Fibroblast of skin of abdomen (primary cell): ENCODE results near the gene SIX3.

Source experiments
- DNase-seq: peaks from one replicate; pipeline ENCODE4 v3.0.0-alpha.2; 2013

Gene SIX3

DNA sequence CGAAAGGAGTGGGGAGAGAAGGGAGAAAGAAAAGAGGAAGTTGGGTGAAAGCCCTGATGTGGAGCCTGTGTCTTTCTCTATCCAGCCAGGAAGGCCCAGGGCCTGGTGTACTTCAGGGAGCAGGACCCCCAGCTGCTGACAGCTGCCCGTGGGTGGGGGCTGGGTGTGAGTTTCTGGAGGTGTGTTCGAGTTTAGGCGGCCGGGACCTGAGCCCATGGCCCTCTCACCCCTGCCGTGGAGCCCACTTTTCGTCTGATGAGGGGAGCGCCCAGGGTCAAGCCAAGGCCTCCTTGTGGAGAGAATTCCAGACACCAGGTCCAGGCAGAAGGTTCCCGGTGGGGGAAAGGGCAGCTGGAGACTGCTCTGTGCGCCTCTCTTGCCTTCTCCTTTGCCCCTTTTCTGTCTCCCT, 2.2 kb downstream of the SIX3 start:
- DNase-seq, result no peak

DNA sequence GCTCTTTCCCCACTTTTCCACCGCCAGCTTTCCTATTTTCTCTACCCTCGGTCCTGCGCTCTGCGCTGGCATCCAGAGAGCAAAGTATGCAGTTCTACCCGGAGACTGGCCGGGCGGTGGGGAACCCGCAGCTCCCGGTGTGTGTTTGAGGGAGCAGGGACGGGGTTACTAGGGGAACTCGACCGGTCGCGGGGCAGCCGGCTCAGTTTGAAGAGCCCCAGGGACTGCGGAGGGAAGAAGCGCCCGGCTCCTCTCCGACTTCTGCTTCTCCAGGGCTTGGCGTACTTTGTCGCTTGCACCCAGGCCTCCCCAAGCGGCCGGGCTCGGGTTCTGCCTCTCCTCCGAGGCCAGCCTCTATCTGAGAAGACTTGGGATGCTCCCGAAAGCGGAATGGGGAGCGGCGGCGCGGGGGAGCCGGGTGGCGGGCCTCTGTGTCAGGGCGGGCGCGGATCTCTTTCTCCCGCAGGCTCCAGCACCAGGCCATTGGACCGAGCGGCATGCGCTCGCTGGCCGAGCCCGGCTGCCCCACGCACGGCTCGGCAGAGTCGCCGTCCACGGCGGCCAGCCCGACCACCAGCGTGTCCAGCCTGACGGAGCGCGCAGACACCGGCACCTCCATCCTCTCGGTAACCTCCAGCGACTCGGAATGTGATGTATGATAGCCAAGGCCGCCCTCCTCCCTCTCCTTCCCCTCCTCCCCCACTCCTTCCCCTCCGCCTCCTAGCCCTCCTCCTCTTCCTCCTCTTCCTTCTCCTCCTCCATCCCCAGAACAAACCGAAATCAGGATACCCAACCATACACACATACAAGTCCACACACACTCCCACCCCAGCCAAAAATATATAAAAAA, 2.8 kb downstream of the SIX3 start:
- no peak for DNase-seq

DNA sequence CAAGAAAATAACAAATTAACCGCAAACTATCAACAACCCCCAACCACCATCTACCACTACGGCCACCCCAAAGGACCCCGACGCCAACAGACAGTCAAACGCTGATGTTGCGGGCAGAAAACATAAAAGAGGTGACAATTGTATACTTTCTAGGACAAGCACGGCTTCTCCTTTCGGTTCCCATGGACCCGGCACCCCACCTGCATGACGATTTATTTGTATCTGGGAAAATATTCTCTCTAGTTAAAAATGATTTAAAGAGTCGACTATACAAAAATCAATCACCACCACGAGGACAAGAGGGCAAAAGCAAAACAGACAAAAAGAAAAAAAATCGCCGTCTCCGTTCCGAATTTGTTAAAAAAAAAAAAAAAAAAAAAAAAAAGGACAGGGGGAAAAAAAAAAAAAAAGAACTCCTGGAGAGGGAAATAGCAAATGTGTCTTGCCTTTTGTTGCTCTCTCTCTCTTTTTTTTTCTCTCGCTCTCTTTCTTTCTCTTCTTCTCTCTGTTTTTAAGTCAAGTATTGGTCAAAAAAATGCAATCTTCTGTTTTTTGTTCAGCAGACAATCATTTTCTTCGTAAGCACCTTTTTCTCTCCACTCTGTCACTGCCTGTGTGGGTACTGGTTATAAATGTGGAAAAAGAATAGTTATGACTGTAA, 3.6 kb downstream of the SIX3 start:
- DNase-seq, result no peak

DNA sequence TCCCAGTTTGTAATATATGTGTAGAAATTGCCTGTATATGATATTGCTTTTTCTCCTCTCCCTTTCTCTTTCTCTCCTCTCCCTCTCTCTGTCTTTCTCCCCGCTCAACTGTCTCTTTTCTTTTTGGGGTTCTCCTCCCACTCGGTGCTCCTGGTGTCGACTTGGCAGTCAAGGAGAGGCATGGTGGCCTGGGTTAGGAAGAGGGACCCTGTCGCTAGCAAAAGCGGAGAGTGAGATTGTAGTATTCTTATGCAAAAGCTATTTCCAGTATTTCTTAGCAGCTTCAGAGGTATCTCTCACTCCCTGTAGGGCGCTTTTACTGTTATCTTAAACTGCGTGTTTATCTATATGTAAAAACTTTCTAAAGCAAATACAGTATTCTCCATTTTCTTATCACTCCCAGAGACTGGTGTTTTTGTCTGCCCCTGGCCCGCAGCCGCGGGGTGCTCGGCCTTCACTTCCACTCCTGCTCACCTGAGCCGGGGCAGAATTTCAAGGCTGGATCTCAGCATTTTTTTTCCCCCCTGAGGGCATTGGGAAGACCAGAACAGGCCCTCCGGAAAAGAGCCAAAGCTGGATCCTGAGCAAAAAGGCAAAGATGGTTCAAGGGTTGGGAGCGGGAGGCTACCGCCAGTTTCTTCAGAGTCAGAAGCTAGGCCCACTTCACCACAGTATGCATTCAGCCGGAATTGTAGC, 4.3 kb downstream of the SIX3 start:
- no peak for DNase-seq

DNA sequence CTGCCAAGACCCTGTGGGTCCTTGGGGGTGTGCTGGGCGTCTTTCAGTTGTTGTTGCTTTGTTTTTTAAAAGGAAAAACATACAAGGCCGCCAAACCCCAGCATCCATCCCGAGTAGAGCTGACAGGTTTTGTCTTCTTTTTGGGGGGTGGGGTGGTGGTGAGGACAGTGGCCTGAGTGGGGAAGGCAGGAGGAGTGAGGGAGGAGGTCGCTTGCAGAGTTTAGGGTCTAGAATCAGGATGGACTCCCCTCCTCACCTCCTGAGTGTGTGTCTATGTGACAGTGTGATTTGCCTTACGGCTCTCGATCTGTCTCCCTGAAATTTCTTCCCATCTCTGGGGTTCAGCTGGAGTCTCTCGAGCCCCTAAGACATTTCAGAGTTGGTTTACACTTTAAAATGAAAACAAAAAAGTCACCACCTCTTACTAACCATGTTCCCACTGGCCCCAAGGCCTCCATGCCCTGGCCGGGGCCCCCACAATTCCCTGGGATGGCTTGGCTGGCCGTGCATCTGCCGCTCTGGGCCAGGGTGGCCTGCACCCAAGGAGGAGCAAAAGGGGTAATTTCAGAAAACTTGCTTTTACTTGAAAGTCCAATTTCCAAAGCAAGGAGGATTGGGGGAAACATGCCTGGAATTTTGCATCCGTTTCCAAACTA, 5.0 kb downstream of the SIX3 start:
- no peak for DNase-seq

DNA sequence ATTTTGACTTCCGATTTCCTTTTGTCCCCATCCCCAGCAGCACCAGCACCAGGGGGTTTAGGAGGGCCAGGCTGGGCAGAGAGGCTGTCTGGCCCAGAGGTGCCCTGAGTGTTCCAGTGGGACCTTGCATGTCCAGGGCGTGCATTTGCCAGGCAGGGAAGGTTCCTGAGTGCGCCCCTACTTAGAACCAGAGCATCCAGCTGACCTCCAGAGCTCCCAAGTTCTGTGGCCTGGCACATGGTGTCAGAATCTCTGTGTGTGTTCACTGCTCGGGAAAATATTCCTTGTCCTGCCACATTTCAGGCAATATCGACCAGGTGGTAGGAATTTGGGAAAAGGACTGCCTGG, 5.5 kb downstream of the SIX3 start:
- DNase-seq, result no peak

DNA sequence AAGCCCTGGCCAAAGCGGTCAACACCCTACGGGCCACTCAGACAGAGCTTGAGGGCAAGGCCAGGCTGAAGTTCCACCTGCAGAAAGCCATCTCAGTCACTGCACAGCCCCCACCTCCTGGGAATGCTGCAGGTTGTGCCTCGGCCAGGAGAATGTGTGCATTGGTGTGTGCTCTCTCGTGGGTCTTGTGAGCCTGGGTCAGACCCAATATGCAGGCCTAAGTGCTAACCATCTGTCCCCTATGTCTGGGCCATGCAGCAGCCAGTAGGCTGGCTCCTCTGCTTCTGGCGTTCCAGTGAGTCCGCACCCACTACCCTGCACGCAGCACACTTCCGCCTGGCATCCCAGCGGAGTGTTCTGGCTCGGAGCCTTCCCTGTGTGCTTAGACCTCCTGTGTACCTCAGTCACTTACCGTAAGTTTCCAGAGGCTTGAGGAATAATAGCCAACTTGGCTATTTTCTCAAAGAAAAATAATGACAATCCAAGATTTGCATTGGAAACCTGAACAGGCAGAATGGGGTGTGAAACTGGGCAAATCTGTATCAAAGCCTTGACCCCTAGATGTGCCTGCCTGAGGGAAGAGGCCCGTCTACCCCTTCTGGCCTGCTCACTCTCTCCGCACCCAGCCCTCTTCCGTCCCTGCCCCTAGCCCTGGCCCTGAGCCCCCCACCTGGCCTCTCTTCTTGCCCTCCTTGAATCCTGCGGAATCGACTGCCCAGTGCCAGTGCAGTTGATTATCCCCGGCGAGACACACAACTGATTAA, 7.2 kb downstream of the SIX3 start:
- DNase-seq, result no peak

DNA sequence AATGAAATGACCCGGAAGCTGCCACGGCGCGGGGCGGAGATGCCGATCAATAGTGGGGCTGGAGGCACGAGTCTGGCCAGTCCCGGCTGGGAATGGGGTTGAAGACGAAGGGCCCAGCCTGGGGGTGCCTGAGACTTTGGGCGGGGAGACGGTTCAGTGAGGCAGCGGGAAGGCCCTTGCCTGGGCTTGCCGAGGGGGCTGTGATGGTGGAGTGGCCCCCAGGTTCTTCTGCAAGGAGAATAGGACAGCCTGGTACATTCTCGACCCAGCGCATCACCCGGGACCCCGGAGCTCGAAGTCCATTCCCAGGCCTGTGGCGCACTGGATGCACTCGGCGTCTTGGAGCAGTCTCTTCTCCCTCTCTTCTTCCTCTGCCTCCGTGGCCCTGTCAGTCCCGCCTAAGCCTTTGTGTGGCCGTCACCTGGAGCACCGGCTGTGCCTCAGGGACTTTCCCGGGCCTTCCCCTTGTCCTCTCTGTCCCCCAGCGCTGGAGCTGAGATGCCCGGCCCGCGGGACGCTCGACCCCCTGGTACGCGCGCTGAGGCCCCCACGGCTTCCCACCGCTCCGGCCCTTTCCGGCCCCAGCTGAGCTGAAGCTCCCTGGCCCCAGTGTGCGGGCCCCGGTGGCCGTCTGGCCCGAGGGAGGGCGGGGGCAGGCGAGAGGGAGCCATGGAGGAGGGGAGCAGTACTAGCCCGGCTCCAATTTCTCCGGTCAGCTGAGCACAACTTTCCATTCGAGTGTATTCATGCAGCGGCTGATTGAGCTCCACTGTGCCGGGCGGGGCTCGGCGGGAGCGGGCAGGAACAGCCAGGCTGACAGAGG, 8.0 kb downstream of the SIX3 start:
- DNase-seq, result peak; percentile 16

DNA sequence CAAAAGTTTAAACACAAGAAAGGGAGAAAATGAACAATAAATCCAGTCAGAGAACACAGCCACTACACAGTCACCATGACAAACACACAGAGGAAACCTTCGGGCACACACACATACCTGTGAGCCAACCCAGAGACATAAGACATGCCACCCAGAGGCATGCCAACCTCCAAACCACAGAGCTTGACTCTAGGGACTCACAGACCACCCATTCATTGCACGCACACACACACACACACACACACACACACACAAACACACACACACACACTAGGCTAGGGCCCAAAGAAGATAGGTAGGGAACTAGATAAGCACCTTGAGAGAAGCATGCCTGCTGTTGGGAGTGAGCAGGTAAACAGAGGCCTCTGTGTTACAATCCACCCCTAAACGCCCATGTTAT, 9.1 kb downstream of the SIX3 start:
- no peak for DNase-seq

DNA sequence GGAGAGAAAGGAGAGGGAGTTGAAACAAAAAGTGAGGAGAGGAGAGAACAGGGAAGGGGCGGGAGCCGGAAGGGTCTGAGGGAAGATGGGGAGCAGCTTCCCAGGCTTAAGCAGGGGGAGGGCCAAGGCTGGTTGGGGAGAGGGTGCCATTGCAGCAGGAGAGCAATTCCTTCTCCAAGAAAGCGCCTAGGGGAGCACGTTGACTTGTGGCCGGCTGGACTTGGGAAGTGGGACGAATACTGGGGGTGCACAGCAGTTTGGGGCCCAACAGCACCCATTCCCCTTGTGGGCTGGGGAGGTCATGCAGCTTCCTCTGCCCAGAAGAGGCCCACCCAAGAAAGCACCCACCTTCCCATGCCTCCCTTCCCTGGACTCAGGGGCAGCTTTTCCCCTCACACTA, 9.6 kb downstream of the SIX3 start:
- DNase-seq, result no peak

DNA sequence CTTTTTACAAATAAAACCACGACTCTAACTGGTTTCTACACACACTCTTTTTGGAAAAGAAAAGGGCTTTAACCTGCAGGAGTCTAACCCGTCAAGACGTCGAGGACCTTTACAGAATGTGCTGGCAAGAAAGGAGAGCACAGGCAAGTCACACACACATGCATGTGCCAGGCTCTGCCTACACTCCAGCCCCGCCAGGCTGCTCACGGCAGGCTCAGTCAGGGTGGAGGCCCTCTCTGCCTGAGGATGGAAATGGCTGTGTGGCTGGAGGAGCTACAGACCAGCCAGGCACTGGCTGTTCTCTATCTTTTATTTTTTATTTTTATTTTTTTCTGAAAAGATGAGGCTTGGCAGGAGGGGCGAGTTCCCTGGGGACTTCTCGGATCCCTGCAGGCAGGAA, 10.2 kb downstream of the SIX3 start:
- no peak for DNase-seq

DNA sequence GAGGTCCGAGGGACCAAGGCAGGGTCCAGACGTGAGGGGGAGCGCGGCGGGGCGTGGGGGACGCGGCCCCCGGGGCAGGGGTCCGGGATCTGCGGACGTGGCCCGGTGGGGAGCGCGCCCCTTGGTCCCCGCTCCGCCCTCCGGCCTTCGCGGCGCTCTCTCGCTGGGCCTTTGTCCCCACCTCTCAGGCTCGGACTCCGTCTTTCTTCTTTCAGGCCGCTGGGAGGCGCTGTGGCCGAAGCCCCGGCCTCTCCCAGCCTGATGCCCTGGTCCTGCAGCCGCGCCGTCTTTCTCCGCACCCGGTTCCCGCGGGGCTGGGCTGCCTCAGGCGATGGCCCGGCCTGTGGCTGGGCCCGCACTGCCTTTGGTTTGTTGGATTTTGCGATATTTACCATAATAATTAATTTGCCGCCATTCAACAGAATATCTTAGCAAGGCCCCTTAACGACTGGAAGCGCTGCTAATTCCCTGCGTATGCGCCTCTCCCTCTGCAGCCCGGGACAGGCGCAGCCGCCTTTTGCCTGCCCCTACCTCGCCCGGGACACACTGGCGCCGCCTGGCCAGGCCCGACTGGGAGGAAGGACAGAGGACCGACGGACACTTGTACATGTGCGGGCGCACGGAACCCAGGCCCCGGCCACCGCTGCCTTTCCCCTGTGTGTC, 10.8 kb downstream of the SIX3 start:
- DNase-seq, result peak; percentile 51

DNA sequence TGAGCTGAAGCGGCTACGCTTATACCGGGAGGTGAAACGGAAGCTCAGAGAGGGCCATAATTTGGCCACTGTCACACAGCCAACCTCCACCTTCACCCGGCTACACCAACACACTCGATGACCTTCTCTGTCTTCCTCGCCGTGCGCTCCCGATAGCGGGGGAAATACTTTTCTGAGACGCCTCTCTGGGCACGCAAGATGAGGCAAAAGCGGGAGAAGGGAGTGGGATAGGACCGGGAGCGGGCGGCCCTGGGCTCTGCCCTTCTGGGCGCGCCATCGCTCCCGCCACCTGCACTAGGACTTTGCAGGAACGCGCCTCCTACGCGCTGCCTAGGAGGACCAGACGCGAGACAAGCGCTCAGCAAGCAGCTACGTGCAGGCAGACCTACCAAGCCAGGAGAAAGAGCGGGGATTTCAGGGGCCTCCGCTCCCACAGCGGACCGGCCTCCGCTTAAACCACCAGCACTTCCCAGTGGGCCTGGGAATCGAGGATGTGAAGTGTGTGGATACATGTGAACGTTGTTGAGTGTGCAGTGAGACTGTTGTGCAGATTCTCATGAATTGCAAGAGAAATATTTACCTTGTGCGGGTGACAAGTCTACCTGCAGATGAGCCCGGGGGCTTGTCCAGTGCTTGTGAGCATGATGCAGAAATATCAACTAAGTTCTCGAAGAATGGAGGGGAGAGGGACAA, 11.4 kb downstream of the SIX3 start:
- DNase-seq, result no peak

DNA sequence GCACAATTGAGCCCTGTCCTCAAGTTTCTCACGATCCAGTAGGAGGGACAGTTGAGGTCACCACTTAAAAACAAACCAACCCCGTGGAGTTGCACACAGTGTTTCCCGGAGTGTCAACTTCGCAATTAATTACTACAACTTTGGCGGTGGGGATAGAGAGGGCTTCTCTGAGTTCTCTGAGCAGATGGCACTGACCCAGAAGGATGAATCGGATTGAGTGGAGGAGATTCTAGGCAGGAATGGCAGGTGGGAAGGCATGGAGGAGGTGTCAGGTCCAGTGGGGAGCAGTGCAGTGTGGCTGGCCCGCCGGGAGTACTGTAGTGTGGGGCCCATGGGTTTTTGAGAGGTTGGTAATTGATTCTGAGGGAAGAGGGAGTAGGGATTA, 12.0 kb downstream of the SIX3 start:
- DNase-seq, result no peak

DNA sequence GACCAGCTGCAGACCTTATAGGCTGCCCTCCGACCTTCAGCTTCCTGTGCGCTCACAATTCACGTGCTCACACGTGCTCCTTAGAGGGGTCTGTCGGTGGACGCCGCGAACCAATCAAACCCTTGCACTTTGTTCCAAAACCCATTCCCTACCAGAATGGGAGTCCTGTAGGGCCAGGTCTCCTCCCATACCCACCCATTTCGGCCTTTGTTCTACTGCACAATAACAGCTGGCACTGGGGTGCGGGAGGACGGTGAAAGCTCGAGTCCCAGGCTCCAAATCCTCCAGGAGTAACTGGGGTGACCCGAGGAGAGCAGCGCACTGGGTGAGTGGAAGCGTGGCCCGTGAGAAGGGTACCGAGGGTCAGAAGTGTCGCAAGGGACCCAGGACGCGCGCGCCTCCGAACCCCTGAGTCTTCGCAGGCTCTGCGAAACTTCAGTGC, 13.0 kb downstream of the SIX3 start:
- no peak for DNase-seq

DNA sequence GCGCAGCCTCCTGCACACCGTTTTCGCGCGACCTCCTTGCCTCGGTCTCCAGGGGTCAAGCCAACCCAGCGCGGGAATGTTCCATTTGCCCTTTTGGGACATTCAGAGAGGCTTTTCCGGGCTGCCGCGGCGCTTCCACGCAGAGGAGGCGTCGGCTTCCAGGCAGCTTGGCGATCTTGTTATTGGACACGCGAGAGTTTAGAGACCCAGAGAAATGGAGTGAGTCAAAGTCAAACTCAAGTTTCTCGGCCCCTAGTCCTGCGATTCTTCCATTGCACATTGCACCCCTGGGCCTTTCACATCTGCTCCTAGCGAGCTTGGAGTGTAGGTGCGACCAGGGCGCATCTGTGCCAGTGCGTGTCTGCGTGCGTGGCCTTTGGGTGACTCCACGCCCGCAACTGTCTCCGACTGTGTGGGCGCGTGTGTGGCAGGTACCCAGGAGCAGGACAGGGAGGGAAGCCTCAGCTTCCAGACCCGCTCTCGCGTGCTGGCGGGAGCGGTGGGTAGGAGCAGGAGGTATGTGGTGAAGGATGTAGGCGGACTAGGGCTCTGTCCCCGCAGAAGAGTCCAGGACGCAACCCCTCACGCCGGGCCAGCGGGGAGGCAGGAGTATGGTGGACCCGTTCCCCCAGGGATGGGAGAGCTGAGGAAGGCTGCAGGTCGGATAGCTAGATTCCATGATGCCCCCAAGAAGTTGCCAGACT, 13.5 kb downstream of the SIX3 start:
- no peak for DNase-seq

DNA sequence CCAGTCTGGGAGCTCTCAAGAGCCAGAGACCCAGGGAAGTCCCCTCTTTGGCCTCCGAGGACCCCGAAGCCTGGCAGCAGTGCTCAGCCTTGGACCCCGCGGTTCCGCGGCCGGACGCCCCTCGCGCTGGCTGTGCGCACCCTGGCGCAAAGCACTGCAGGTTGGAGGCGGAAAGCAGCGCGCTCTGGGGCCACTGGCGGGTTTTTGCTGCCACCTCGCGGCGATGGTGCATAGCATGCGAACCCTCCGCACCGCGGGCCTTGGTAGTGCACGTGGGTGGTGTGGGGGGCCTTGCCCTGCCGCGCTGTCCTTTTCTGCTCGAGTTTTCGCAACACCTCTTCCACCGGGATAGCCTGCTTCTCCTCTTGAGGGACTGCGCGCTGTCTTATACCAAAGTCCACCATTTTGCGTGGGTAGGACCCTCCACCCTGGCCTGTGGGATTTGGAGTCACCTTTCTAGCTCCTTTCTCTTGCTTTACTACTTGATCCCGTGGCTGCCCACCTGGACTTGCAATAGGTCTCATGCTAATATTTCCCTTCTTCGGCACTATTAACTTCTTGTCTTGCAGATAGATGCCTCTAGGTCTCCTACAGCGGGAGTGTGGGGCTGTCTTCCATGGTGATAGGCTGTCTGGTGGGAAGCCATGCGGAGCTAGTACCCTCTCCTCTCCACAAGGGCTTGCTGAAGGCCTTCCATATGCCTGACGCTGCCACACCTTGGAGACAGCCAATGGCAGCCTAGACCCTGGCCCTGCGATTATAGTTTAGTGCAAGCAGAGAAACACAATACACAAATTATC, 14.3 kb downstream of the SIX3 start:
- peak; percentile 45 for DNase-seq

DNA sequence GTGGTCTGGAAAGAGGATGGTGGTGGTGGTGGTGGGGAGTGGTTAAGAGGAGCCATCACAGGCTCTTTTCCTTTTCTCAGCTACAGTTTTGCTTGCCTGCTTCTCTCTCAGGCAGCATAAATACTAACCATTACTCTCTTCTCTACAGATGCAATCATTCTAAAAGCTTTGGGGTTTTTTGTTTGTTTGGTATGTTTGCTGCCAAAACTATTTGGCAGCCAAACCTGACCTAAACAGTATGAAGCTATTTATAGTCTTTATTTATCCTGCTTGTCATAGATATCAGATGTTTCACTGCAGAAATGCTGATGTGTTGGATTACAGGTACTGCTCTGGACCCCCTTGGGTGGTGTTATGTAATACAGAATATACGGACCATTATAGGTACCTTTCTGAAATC, 15.3 kb downstream of the SIX3 start:
- DNase-seq, result no peak
